ENCODE data around the gene IRF6.

The IRF6 gene

GRCh38 chr1:209805875-209806760 lies at the start of gene IRF6:
IRF6 (minus strand) TSS chr1:209806142; CDS start chr1:209801413, 4,729 bp downstream.
- DNase-seq (ENCODE audit: low read depth), result peak; percentile 73

GRCh38 chr1:209855623-209856022 lies 49.7 kb upstream of the IRF6 start:
- DNase-seq (ENCODE audit: low read depth), result no peak

- no peak for DNase-seq (ENCODE audit: low read depth)
Measured at GRCh38 chr1:209855006-209855405, 49.1 kb upstream of the IRF6 start.

GRCh38 chr1:209854196-209854595 lies 48.3 kb upstream of the IRF6 start:
- DNase-seq (ENCODE audit: low read depth), result no peak

GRCh38 chr1:209853676-209854075 lies 47.7 kb upstream of the IRF6 start:
- DNase-seq (ENCODE audit: low read depth), result no peak

GRCh38 chr1:209850342-209850979 lies 44.5 kb upstream of the IRF6 start:
- peak; percentile 87 for DNase-seq (ENCODE audit: low read depth)

GRCh38 chr1:209849388-209849787 lies 43.4 kb upstream of the IRF6 start:
- DNase-seq (ENCODE audit: low read depth), result no peak

GRCh38 chr1:209845408-209845725 lies 39.4 kb upstream of the IRF6 start:
- no peak for DNase-seq (ENCODE audit: low read depth)

- peak; percentile 58 for DNase-seq (ENCODE audit: low read depth)
Measured at GRCh38 chr1:209844695-209845407, 38.9 kb upstream of the IRF6 start.

- peak; percentile 43 for DNase-seq (ENCODE audit: low read depth)
Measured at GRCh38 chr1:209840611-209841010, 34.7 kb upstream of the IRF6 start.

GRCh38 chr1:209839875-209840546 lies 34.1 kb upstream of the IRF6 start:
- DNase-seq (ENCODE audit: low read depth), result peak; percentile 97

GRCh38 chr1:209838537-209838936 lies 32.6 kb upstream of the IRF6 start:
- DNase-seq (ENCODE audit: low read depth), result no peak

GRCh38 chr1:209837671-209838070 lies 31.7 kb upstream of the IRF6 start:
- DNase-seq (ENCODE audit: low read depth), result peak; percentile 24

GRCh38 chr1:209835782-209836298 lies 29.9 kb upstream of the IRF6 start:
- DNase-seq (ENCODE audit: low read depth), result peak; percentile 80

- DNase-seq (ENCODE audit: low read depth), result peak; percentile 51
Measured at GRCh38 chr1:209831615-209832014, 25.7 kb upstream of the IRF6 start.

GRCh38 chr1:209830722-209831121 lies 24.8 kb upstream of the IRF6 start:
- DNase-seq (ENCODE audit: low read depth), result no peak

- no peak for DNase-seq (ENCODE audit: low read depth)
Measured at GRCh38 chr1:209829716-209830115, 23.8 kb upstream of the IRF6 start.

GRCh38 chr1:209827384-209828262 lies 21.7 kb upstream of the IRF6 start, which contains the start of gene UTP25:
UTP25 (plus strand) TSS chr1:209827972; CDS start chr1:209828064, 92 bp downstream.
- peak; percentile 97 for DNase-seq (ENCODE audit: low read depth)

GRCh38 chr1:209825591-209826434 lies 19.9 kb upstream of the IRF6 start:
- DNase-seq (ENCODE audit: low read depth), result no peak

All from iris pigment epithelial cell (primary cell).